ENCODE data around the gene OR2J2. TPM values are rescaled to one million over a fixed set of nuclear protein-coding genes. Genes with fewer than 3 reads are reported as not detected.
"Not testable (repeated sequence)": the region's sequence is repeated elsewhere in the genome, so short reads cannot be mapped to it uniquely, and the experiment has no call there.

Gene OR2J2
- total RNA-seq, 1 donor from 2014 or later = not detected

DNA sequence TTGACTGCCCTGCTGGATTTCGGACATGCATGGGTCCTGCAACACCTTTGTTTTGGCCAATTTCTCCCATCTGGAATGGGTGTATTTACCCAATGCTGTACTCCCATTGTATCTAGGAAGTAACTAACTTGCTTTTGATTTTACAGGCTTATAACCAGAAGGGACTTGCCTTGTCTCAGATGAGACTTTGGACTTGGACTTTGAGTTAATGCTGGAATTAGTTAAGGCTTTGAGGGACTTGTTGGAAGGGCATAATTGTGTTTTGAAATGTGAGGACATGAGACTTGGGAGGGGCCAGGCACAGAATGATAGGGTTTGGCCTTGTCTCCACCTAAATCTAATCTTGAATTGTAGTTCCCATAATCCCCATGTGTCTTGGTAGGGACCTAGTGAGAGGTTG, 47.3 kb downstream of the OR2J2 start:
- not testable (repeated sequence) for DNase-seq (ENCODE audit: extremely low read depth, low read depth, low spot score)

Other genes starting within 250 kb of the OR2J2 start
- gene TRIM27, start 246.9 kb upstream of the OR2J2 start, total RNA-seq = 68.7 and 85.6 TPM in 2 replicates
- 0.05 and 0.70 TPM in 2 replicates for gene ZNF311, start 165.6 kb upstream of the OR2J2 start, total RNA-seq
- not detected in 2 replicates for gene OR2W1, start 125.7 kb upstream of the OR2J2 start, total RNA-seq
- not detected in 2 replicates for gene OR2B3, start 83.6 kb upstream of the OR2J2 start, total RNA-seq
- not detected in 2 replicates for gene OR2J1, start 71.4 kb upstream of the OR2J2 start, total RNA-seq
- not detected in 2 replicates for gene OR2J3, start 62.8 kb upstream of the OR2J2 start, total RNA-seq
- not detected in 2 replicates for gene OR14J1, start 130.8 kb downstream of the OR2J2 start, total RNA-seq
- not detected in 2 replicates for gene OR5V1, start 198.0 kb downstream of the OR2J2 start, total RNA-seq
- gene OR12D3, start 204.4 kb downstream of the OR2J2 start, total RNA-seq = not detected in 2 replicates
- gene OR12D2, start 224.7 kb downstream of the OR2J2 start, total RNA-seq = not detected in 2 replicates
- not detected in 2 replicates for gene OR12D1, start 244.0 kb downstream of the OR2J2 start, total RNA-seq